NCI-H2081 treated with DMSO at 0.1 percent for 48 hours (cell line): ENCODE measurements around the gene ACTN4.

Experiments
- DNase-seq: peaks from one replicate; lab custom pipeline; 2025; lab: John Stamatoyannopoulos, UW

The ACTN4 gene

GRCh38 chr19:38635483-38636399 lies 11.7 kb upstream of the ACTN4 start:
- no peak for DNase-seq

DNA sequence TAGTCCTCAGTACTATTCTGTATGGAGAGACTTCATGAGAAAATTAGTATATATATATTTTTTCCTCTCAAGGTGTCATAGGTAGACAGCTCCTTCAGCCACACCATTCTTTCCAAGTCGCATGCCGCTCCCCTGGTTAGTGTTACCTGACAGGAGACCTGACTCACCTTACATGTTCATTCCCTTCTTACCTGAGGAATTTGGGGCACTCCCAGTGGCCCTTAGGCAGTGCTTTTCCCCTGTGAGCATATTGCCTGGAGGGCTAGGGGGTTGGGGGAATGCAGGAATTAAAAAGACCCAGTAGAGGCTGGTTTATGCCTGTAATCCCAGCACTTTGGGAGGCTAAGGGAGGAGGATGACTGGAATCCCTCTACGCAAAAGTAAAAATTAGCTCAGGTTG lies 9.0 kb upstream of the ACTN4 start:
- no peak for DNase-seq

DNA sequence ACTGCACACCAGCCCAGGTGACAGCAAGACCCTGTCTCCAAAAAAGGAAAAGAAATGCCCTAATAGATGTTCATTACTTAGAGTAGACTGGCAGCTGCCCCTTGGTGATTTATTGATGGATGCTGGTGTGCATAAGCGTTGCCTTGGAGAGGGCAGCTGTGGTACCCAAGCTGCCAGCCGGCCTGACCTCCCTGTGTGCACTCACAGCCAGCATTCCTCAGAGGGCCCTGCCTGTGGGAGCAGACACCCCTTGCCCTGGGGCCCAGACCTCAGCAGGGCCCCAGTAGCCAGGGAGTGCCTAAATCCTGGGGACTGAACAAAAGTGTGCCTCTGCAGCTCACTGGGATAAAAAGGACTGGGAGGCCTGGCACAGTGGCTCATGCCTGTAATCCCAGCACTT lies 7.8 kb upstream of the ACTN4 start:
- no peak for DNase-seq

DNA sequence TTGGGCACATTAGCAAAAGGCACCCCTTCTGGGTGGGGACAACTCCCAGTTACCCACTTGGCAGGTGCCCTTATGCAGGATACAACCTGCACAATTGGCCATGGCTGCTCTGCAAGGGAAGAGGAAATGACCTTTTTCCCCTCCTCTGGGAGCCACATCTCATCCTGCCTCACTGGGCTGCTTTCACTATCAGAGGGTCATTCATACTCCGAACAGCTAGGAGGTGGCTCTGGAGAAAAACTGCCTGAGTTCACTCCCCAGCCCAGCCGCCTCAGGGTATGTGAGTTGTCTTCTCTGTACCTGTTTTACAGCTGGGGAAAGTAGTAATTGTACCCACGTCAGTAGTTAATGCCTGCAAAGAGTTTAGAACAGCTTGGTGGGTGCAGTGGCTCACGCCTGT lies 7.1 kb upstream of the ACTN4 start:
- DNase-seq: no peak

DNA sequence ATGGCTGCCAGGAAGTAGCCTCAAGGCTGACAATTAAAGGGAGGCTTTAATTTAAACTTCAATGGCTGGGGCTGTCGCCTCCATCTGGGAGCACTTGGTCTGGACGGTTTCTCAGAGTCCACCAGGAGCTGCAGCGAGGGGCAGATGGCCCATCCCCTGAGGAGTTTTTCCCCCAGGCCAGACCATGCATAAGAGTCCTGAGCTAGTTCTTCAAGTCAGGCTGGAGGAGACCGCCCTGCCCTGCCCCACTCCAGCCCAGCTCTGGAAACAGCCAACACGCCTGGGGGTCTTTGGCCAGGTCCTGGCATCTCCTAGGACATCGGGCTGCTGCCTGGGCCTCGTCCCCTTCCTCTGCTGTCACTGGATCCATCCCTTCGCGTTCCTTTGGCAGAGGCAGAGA lies 5.3 kb upstream of the ACTN4 start:
- no peak for DNase-seq

GRCh38 chr19:38644719-38645118 lies 2.7 kb upstream of the ACTN4 start:
- DNase-seq: no peak

DNA sequence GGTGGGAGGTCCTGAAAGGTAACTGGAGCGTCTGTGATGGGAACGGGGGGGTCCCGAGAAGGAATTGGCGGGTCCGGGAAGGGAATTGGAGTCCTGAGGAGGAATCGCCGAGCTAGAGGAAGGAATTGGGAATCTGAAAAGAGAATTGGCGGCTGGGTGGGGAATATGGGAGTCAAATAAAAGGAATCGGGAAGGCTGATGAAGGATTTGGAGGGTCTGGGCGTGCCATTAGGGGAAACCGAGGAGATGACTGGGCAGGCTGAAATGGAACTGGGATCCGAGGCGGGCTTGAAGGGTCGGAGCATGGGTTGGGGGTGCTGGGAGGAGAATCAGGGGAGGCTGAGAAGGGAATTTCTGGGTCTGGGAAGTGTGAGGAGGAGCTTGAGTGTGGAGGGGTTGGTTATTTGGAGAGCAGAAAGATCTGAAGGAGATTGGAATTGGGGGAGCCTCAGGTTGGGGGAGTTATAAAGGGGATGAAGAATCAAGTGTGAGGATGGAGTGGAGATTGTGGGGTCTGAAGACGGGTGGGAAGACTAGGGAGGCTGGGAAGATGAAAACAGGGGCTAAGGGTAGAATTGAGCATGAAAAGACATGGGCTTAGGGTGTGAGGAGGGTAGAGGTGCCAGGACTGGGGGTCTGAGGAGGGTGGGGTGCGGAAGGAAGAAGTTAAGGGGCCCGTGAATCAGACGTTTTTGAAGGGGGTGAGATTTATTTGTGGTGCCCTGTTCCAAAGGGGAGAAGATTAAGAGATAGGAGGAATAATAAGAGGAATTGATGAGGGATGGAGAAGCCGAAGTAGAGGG lies 718 bp downstream of the ACTN4 start:
- no peak for DNase-seq

GRCh38 chr19:38648769-38649304 lies 1.4 kb downstream of the ACTN4 start:
- no peak for DNase-seq

DNA sequence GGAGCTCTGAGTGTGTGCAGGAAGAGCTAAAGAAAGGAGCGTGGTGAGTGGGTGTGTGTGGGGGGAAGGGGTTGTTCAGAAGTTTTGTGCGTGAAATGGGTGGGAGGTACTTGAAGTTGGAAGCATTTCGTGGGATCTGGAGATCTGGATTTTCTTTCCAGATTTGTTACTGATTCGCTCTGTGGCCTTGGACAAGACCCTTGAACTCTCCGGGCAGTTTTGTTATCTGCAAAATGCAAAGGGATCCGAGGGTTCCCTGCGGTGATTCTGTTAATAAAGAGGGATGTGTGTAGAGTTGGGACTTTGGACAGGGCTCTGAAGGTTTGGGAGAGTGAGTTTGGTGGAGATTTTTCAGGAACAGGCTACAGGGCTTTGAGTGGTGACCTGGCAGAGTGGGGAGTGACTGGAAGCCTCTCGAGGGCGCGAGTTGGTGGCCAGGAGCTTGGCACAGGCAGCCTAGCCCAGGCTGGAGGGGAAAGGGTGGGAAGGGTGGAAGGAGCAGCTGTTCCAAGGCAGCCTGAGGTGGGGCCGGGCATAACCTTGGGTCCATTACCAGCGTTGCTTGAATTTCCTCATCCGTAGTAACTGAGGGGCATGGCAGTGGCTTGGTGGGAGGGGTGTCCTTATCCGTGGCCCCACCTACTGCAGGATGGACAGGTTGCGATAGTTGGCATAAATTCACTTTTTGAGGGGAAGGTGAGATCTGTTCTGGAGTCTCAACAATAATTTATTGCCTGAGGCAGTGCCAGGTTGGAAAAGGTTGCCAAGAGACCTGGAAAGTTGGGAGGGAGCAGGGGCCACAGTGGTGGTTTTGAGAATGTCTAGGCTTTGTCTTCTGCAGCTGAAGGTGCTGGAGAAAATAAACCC lies 2.1 kb downstream of the ACTN4 start:
- DNase-seq: no peak

DNA sequence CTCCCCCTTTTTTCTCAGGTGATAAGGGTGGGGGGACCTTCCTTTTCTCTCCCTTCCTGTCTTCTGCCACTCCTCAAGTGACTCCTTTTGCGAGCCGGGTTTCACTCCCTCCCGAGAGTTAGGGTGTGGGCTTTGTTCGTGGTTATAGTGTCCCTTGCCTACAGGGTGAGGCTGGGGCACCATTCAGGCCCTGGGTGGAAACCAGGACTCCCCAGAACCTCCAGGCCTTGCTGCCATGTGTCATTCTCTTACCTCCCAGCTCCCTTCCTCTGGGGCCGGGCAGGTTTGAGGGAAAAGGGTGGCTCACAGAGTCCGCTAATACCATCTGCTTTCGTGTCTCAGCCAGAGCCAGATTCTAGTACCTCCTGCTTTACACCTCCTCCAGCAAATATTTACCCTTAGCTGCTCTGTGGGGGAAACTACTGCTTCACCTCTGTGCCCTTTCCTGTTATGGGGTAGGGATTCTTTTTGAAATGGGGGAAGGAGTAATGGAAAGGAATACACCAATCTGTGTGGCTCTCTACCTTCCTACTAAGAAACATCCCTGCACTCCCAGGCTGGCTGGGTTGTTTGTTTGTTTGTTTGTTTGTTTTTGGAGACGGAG lies 2.8 kb downstream of the ACTN4 start:
- DNase-seq: no peak

GRCh38 chr19:38650911-38651584 lies 3.6 kb downstream of the ACTN4 start:
- DNase-seq: no peak

GRCh38 chr19:38653028-38653571 lies 5.7 kb downstream of the ACTN4 start:
- no peak for DNase-seq

DNA sequence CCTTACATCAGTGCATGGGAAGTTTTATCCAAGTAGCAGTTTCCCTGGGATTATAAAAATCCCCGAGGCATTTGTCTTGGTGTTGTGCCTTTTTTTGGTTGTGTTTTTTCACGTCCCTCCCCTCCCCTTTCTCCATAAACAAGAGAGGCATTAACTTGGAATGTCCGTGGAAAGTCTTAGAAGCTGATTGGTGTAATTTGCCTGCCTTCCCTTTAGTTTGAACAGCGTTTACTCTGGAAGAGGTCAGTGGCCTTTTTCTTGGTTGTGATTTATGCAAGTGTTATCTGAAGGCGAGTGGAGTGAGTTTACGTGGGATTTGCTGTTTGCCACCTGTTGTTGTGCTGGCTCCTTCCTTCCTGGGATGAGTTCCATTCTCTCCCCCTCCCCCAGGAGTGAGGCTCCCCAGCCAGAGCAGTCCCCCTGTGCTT lies 7.2 kb downstream of the ACTN4 start:
- no peak for DNase-seq

GRCh38 chr19:38655148-38655824 lies 7.8 kb downstream of the ACTN4 start:
- no peak for DNase-seq

- DNase-seq: no peak
Measured at GRCh38 chr19:38656171-38656981, 8.9 kb downstream of the ACTN4 start.

GRCh38 chr19:38657633-38658222 lies 10.3 kb downstream of the ACTN4 start:
- DNase-seq: no peak

DNA sequence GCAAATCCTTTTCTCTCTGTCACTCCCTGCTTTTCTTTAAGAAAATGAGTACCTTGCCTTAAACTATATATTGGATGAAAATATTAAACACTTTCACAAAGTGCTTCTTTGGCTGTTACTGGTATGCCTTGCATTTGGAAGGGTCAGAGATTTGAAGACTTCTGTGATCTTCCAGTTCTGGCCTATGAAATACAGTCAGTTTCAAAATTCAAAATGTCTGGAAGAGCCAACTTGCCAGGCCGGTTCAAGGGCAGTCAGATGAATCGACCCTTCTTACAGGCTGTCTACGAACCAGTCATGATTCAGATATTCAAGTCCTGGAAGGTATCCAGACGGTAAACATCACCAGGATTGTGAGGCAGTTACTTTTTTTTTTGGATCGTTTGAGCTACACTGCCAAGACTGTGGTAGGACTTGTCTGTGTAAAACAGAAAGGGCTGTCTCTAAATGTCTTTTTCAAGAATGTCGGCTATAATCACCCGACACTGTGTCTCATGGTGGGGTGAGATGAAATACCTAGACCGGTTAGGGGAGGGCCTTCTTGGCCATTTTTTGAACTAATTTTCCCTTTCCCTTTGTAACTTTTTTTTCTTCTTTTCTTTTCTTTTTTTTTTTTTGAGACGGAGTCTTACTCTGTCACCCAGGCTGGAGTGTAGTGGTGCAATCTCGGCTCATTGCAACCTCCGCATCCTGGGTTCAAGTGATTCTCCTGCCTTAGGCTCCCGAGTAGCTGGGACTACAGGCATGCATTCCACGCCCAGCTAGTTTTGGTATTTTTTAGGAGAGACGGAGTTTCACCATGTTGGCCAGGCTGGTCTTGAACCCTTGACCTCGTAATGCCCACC lies 11.2 kb downstream of the ACTN4 start:
- DNase-seq: peak; percentile 54

DNA sequence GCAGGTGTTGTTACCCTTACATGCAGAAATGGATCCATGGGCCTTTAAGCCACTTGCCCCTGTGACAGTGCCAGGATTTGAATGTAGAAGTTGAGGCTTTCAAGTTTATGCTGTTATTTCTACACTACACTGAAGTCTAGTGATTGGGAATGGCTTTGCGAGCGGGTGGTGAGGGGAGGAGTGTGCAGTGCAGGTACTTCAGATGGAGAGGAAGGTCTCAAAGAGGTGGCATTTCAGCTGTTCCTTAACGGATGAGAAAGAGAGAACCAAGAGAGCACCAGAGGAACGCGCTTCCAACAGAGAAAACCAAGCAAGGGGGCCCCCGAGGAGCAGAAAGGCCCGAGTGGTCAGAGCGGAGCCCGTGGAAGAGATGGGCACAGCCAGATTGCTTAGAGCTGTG lies 13.3 kb downstream of the ACTN4 start:
- DNase-seq: no peak
